Testis (tissue), 3 donors: ENCODE results near the gene PNMA6F. TPM values are rescaled to one million over a fixed set of nuclear protein-coding genes. Genes with fewer than 3 reads are reported as not detected.

Experiments
- DNase-seq: peaks from one replicate; pipeline ENCODE4 v3.0.0-alpha.2; 2019
- H3K27ac ChIP-seq, 2 donors: fragments of 200-600 bp; sonication (generic); one replicate each; pipeline ENCODE4 v1.5.1; 2019
- H3K27me3 ChIP-seq: fragments of 200-600 bp; sonication (generic); one replicate; pipeline ENCODE4 v1.5.1; 2019
- H3K36me3 ChIP-seq: fragments of 200-600 bp; sonication (generic); one replicate; pipeline ENCODE4 v1.5.1; 2017; ENCODE audit warnings: low read depth; ENCODE audit errors: missing control alignments
- H3K4me1 ChIP-seq: fragments of 200-600 bp; sonication (generic); one replicate; pipeline ENCODE4 v1.5.1; 2019
- H3K4me3 ChIP-seq, 2 donors: fragments of 200-600 bp; sonication (generic); one replicate each; pipeline ENCODE4 v1.5.1; 2017 to 2019
- H3K9me3 ChIP-seq: fragments of 200-600 bp; sonication (generic); one replicate; pipeline ENCODE4 v1.5.1; 2017
- POLR2A ChIP-seq: fragments of 450-650 bp; IDR thresholded peaks from one replicate; pipeline ENCODE4 v1.6.1; 2017; ENCODE audit warnings: antibody characterized with exemption, mild to moderate bottlenecking, moderate library complexity
- WGBS, 2 donors: methylation state at CpG; one replicate each; pipeline ENCODE4 v1.1.5; 2018; 5-methylcytosine and 5-hydroxymethylcytosine counted together
- intact Hi-C: fragments of 100-400 bp; cut with DNase I; formaldehyde crosslinking; loops from one replicate; pipeline ENCODE4 v1.15.1; 2023; ENCODE audit warnings: low total_unique reads
- polyA plus RNA-seq: library from polyadenylated mRNA; stranded (reverse); fragments of 350-450 nt; fragmentation: Illumina TruSeq; extraction: RNeasy Lipid Tissue Mini Kit (QIAGEN cat#74804); gene quantifications from one replicate; pipeline ENCODE4 v1.2.3, GENCODE V29; 2014; ENCODE audit warnings: low read depth, low replicate concordance; ENCODE audit not compliant: insufficient read depth
- total RNA-seq, 2 donors: library from RNA; depleted of rRNA; stranded (reverse); fragments of >200 nt; gene quantifications; one replicate each; pipeline ENCODE4 v1.2.3, GENCODE V29; 2016
- TF ChIP-seq, protein P1 (sequence below), 3 experiments: fragments of 450-650 bp in 2 of 3; fragments of 200-600 bp in 1 of 3; sonication (generic) in 1 of 3; IDR thresholded peaks; one replicate each; pipeline ENCODE4 v1.5.1; 2016 to 2019; ENCODE audit warnings: antibody characterized with exemption in 3 of 3, mild to moderate bottlenecking in 2 of 3, moderate library complexity in 1 of 3

PNMA6F gene
- total and polyA plus RNA-seq, 3 donors from 2014 or later: 0.79 to 1.2 (median 0.84) TPM

- Histone ChIP-seq H3K9me3 (no peaks in the 10 kb centered on the region), H3K27ac (no peak overlapping the region), H3K27me3 (no peaks in the 10 kb centered on the region), H3K4me3 (no peak overlapping the region), H3K36me3 (no peaks in the 10 kb centered on the region), H3K4me1 (no peaks in the 10 kb centered on the region)
- DNase-seq: no peak
- TF ChIP-seq, protein P1, sequence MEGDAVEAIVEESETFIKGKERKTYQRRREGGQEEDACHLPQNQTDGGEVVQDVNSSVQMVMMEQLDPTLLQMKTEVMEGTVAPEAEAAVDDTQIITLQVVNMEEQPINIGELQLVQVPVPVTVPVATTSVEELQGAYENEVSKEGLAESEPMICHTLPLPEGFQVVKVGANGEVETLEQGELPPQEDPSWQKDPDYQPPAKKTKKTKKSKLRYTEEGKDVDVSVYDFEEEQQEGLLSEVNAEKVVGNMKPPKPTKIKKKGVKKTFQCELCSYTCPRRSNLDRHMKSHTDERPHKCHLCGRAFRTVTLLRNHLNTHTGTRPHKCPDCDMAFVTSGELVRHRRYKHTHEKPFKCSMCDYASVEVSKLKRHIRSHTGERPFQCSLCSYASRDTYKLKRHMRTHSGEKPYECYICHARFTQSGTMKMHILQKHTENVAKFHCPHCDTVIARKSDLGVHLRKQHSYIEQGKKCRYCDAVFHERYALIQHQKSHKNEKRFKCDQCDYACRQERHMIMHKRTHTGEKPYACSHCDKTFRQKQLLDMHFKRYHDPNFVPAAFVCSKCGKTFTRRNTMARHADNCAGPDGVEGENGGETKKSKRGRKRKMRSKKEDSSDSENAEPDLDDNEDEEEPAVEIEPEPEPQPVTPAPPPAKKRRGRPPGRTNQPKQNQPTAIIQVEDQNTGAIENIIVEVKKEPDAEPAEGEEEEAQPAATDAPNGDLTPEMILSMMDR (IDR thresholded peaks at IDR 0.05): no peak
- no peak for TF ChIP-seq POLR2A
- intact Hi-C loops: no loop called here
- WGBS, 2 donors: 57 to 100% methylated on average over 1 to 2 of the region's 2 CpGs
These were observed 22.1 kb upstream of the PNMA6F start for GRCh38 chrX:153343674-153344073.

- no peak for DNase-seq
- no peak for TF ChIP-seq POLR2A
- TF ChIP-seq, protein P1 (IDR thresholded peaks at IDR 0.05): no peak
- no peaks in the 10 kb centered on the region for H3K9me3 ChIP-seq
- WGBS, 2 donors: 56 to 60% methylated on average over 9 of the region's 9 CpGs
- no peak overlapping the region for H3K27ac ChIP-seq
- H3K36me3 ChIP-seq: no peaks in the 10 kb centered on the region
- no peaks in the 10 kb centered on the region for H3K4me1 ChIP-seq
- no peaks in the 10 kb centered on the region for H3K27me3 ChIP-seq
- intact Hi-C loops: no loop called here
- no peak overlapping the region for H3K4me3 ChIP-seq
These were observed 21.4 kb upstream of the PNMA6F start for GRCh38 chrX:153342762-153343558.

GRCh38 chrX:153340111-153340510, 18.5 kb upstream of the PNMA6F start:
- no peak for TF ChIP-seq POLR2A
- TF ChIP-seq, protein P1 (IDR thresholded peaks at IDR 0.05): no peak
- Histone ChIP-seq H3K4me1 (no peaks in the 10 kb centered on the region), H3K9me3 (no peaks in the 10 kb centered on the region), H3K36me3 (no peaks in the 10 kb centered on the region), H3K27me3 (no peaks in the 10 kb centered on the region), H3K27ac (no peak overlapping the region), H3K4me3 (no peak overlapping the region)
- intact Hi-C loops: no loop called here
- DNase-seq: no peak
- 87% methylated on average over 6 of the region's 6 CpGs; no CpG with 5 or more reads in 1 of the 2 donors for WGBS, 2 donors

GRCh38 chrX:153339662-153340061, 18.1 kb upstream of the PNMA6F start:
- Histone ChIP-seq H3K27ac (no peak overlapping the region), H3K36me3 (no peaks in the 10 kb centered on the region), H3K9me3 (no peaks in the 10 kb centered on the region), H3K27me3 (no peaks in the 10 kb centered on the region), H3K4me1 (no peaks in the 10 kb centered on the region), H3K4me3 (no peak overlapping the region)
- WGBS, 2 donors: 75 to 87% methylated on average over 3 to 4 of the region's 4 CpGs
- TF ChIP-seq, protein P1 (IDR thresholded peaks at IDR 0.05): no peak
- TF ChIP-seq POLR2A: no peak
- intact Hi-C loops: no loop called here
- no peak for DNase-seq

DNA sequence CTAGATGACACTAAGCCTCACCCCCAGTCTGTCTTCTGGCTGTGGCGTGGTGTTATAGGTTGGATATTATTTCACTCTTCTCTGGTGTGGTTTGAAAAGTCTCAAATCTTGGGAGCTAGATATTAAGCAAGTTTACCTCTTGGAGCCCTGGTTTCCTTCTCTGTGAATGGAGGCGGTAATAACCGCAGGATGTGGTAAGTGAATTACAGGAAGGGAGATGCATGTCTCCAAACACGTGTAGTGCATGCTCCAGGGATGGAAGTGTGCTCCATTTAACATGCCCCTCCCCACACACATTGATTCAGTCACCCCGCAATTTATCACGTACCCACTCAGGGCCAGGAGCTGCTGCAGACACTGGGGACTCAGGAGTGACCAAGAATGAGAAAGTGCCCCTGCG, 17.3 kb upstream of the PNMA6F start:
- H3K27me3 ChIP-seq: no peaks in the 10 kb centered on the region
- intact Hi-C loops: no loop called here
- no peak for DNase-seq
- H3K36me3 ChIP-seq: no peaks in the 10 kb centered on the region
- H3K9me3 ChIP-seq: no peaks in the 10 kb centered on the region
- no peak overlapping the region for H3K27ac ChIP-seq
- H3K4me3 ChIP-seq: no peak overlapping the region
- H3K4me1 ChIP-seq: no peaks in the 10 kb centered on the region
- WGBS, 2 donors: 87 to 88% methylated on average over 5 to 7 of the region's 7 CpGs
- TF ChIP-seq POLR2A: no peak
- TF ChIP-seq, protein P1 (IDR thresholded peaks at IDR 0.05): no peak
